ENCODE results near the gene DDHD1. TPM values are rescaled to one million over a fixed set of nuclear protein-coding genes. Genes with fewer than 3 reads are reported as not detected.
"Not testable (repeated sequence)": the region's sequence is repeated elsewhere in the genome, so short reads cannot be mapped to it uniquely, and the experiment has no call there.

Gene DDHD1
- polyA plus RNA-seq (2012; ENCODE audit: insufficient read depth, insufficient read length) = 8.3 TPM

DNA sequence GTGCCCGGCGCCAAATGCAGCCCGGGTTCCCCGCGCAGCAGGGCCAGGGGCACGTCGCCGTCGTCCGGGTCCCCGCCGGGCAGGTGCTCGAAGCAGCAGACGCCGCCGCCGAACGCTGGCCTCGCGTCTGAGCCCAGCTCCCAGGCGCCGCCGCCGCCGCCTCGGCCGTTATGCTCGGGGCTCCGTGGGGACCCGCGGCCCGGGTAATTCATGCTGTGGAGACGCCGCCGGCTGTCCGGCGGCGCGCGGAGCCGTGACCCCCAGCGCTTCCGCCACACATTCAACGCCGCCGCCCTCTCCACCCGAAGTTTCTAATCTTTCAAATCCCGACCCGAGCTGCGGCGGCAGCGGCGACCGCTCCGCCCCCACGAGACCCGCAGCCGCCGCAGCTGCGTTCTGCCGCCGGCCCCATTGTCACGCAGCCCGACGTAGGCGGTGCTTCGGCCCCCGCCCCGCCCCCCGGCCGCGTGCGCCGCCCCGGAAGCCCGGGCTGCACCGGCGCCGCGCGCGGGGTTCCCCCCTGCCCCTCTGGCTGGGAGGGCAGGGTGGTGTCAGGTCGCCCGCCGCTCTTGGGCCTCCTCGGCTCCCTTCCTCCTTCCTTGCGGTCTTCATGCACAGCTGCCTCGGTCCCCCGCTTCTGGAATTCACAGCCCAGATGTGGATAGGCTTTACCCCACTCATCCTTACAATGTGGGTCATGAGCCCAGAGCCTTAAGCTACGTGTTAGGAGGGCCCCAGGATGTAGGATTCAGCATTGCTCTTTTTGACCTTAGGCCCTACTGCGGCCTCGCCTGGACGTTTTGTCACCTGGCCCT is at the start of gene DDHD1:
Gene DDHD1 (minus strand): TSS at position 437 of the 815 bp plus-strand sequence. CDS start 225 bp downstream, at position 212.
- DNase-seq (ENCODE audit: low read depth, low spot score) = peak; percentile 71
- peak within 1 kb of the TSS; percentile 70 for H3K4me3 ChIP-seq (ENCODE audit: low read length)

DNA sequence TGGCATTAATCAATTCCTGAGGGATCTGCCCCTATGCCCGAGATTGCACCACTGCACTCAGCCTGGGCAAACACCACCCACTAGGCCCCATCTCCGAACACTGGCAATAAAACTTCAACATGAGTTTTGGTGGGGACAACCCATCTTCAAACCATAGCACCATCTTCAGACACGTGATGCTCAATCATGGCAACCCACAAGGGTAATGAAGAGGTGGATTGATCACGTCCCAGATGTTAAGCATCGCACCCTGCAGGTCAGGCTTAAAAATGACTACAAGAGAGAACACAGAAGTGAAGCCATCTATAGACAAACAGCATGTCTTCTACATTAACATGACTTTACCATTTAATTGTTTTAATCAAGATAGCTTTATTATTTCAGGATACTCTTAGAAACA is 42.8 kb upstream of the DDHD1 start:
- DNase-seq (ENCODE audit: low read depth, low spot score) = no peak
- H3K4me3 ChIP-seq (ENCODE audit: low read length) = no peak overlapping the region

DNA sequence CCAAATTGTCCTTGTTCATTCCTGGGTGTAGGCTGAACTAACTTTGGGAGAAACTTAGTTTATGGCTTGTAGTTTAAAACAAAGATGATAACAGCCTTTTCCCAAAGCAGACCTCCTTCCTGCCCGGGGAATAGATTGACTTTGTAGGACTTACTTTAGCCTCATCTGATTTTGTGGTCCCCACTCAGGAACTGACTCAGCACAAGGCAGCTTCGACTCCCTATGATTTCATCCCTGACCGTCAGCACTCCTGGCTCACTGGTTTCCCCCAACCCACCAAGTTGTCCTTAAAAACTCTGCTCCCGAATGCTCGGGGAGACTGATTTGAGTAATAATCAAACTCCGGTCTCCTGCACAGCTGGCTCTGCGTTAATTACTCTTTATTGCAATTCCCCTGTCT is 40.1 kb upstream of the DDHD1 start:
- no peak overlapping the region for H3K4me3 ChIP-seq (ENCODE audit: low read length)
- DNase-seq (ENCODE audit: low read depth, low spot score) = no peak

GRCh38 chr14:53192052-53192760 is 39.1 kb upstream of the DDHD1 start:
- no peak for DNase-seq (ENCODE audit: low read depth, low spot score)
- no peak overlapping the region for H3K4me3 ChIP-seq (ENCODE audit: low read length)

GRCh38 chr14:53190938-53191337 is 37.8 kb upstream of the DDHD1 start:
- H3K4me3 ChIP-seq (ENCODE audit: low read length) = no peak overlapping the region
- DNase-seq (ENCODE audit: low read depth, low spot score) = no peak

GRCh38 chr14:53187921-53188463 is 34.9 kb upstream of the DDHD1 start:
- H3K4me3 ChIP-seq (ENCODE audit: low read length) = no peak overlapping the region
- no peak for DNase-seq (ENCODE audit: low read depth, low spot score)

DNA sequence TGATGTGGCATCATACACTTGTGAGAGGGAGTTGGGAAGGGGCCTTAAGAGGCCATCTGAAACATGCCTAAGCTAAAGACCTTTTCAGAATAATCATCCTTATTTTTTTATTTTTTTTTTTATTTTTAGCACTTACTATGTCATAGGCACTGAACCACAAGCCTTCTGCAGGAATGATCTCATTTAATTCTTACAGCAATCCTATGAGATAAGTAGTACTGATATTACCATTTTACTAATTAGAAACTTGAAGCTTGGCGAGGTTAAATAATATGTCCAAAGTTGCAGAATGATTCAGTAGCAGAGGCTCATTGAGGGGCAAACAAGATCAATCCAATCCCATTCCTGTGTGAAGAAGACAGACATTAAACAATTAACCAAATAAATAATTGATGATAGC is 33.4 kb upstream of the DDHD1 start:
- no peak overlapping the region for H3K4me3 ChIP-seq (ENCODE audit: low read length)
- DNase-seq (ENCODE audit: low read depth, low spot score) = no peak

GRCh38 chr14:53183611-53184010 is 30.5 kb upstream of the DDHD1 start:
- H3K4me3 ChIP-seq (ENCODE audit: low read length) = no peak overlapping the region
- DNase-seq (ENCODE audit: low read depth, low spot score) = peak; percentile 10

DNA sequence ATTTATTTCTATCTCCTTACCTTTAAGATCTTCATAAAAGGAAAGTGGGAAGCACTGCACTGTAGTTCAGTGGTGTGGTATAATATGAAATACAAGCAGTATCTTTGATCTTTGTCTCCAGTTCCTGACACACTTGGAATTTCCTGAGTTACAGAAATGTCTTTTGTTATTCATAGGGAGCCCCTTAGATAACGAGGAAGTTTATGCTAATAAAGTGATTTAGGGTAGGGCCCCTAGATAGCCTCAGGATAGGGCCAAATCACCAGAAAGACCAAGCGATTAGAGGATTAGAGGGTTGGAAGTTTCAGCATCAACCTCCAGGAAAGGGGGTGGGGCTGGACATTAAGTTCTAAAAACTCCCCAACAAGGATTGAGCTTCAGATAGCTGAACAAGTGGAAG is 29.9 kb upstream of the DDHD1 start:
- H3K4me3 ChIP-seq (ENCODE audit: low read length) = no peak overlapping the region
- DNase-seq (ENCODE audit: low read depth, low spot score) = no peak

GRCh38 chr14:53181463-53182081 is 28.4 kb upstream of the DDHD1 start:
- not testable (repeated sequence) for H3K4me3 ChIP-seq (ENCODE audit: low read length); DNase-seq (ENCODE audit: low read depth, low spot score)

DNA sequence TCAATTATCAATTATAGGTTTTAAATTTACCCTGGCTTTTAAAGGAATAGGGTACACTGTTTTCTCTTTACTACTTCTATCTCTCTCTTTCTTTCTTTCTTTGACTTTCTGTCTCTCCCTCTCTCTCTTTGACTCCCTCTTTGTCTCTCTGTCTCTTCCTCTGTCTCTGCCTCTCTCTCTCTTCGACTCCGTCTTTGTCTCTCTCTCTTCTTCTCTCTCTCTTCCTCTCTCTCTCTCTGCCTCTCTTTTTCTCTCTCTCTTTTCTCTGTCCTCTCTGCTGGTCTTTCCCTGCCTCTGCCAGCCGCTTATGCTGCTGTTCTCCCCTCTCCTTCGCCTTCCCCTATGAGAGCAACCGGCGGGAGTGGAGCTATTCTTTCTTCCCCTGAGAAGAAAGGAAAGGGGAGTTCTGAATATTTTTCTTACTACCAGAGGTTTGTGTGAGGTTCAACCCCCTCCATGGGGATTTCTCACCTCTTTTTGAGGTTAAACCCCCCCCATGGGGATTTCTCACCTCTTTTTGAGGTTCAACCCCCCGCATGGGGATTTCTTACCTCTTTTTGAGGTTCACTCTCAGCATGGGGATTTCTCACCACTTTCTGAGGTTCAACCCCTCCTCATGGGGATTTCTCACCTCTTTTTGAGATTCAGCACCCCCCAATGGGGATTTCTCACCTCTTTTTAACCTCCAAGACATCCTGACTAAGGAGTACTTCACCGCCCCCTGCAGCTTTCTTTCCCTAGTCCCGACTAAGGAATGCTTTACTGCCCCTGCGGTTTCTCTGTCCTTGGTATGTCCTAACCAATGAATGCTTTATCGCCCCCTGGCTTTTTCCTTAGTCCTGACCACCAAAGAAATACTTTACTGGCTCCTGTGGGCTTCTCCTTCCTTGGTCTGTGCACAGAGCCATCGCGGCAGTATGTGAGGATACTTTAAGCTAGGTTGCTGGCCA is 27.4 kb upstream of the DDHD1 start:
- DNase-seq (ENCODE audit: low read depth, low spot score) = peak; percentile 6
- no peak overlapping the region for H3K4me3 ChIP-seq (ENCODE audit: low read length)

DNA sequence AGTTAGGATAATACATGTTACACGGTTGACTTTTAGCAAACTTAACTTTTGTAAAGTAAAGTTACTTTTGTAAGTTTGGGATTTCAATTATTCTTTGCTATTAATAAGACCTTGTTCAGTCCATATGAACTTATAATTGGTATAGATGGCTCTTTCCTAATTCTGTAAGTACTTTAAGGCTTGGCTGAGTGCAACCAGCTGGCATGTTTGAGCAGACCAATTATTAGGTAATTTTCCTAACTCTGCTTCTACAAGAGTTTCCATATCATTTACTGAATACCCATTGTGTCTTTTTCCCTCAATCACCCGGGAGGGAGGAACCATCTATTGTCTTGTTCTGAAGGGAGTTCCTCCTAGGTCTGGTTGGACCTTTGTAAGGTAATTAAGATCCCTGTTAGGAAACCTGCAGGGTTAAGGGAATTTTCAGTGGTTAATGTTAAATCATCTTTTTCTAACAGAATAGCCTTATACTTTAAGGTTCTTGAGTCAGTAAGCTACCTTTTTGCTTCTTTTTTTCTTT is 26.4 kb upstream of the DDHD1 start:
- not testable (repeated sequence) for H3K4me3 ChIP-seq (ENCODE audit: low read length); DNase-seq (ENCODE audit: low read depth, low spot score)

DNA sequence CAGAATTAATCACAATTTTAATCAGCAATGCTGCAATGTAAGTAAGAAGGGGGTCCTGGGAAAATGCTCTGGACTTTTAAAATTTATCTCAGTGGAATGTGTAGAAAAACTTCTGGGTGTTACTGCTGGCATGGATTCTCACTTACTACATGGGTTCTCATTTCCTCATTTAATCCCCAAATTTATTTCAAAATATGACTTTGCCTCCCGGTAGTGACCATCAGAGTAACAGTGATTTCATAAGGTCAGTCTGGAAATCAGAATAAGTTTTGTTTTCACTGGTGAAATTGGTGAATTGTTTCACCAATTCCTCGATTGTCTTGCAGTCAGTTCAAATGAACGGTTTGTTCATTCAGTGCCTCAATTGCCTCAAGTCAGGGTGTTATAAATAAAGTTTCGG is 22.3 kb upstream of the DDHD1 start:
- no peak for DNase-seq (ENCODE audit: low read depth, low spot score)

DNA sequence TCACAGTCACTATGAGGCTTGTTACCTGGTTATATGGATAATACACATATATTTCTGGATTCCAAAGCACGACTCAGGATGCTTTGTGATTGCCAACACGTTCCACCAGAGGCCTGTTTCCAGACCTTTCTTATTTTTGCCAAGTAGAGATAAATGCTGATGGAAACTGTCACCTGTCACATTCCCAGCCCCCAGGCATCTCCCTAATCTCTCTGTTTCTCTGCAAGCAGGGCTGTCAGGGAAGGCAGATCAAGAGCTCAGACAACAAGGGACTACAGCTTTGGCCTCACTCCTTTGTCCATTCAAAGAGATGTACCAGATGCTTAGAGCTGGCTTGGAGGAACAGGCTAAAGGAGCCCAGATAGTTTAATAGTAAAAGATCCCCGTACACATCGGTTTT is 21.8 kb upstream of the DDHD1 start:
- H3K4me3 ChIP-seq (ENCODE audit: low read length) = no peak overlapping the region
- no peak for DNase-seq (ENCODE audit: low read depth, low spot score)

More for the DNA sequence above, 22.3 kb upstream of the DDHD1 start:
- no peak overlapping the region for H3K4me3 ChIP-seq (ENCODE audit: low read length)

GRCh38 chr14:53168786-53169185 is 15.7 kb upstream of the DDHD1 start:
- DNase-seq (ENCODE audit: low read depth, low spot score) = no peak
- no peak overlapping the region for H3K4me3 ChIP-seq (ENCODE audit: low read length)

DNA sequence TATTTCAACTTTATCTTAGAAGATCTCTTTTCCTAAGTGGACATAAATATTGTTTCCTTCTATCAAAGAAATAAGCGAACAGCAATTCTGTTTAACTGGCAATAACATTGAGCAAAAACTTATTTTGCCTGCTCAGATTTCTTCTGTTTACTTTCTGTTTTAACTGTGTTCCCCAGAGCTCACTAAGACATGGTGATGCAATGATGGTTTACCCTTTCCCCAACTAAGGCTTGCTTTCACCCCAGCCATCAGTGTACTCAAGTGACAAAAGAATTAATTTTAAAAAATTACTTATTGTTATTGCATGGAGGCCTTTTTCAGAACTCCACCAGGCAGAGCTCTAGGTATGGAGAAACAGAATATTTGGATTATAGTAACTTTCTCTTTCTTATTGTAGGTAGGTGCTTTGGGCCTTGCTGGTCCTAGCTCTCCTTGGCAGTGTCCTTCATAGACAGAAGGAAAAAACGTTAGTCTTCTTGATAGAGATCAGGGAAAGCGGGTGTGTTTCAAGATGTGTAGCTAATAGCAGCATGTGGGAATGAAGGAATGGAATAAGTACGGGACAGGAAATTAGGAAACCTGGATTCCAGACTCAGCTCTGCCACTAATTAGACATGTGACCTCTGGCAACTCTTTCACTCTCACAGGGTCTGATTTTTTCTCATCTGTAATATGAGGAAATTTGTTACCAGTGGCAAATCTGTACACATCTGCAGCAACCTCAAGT is 14.6 kb upstream of the DDHD1 start:
- no peak for DNase-seq (ENCODE audit: low read depth, low spot score)
- H3K4me3 ChIP-seq (ENCODE audit: low read length) = no peak overlapping the region

DNA sequence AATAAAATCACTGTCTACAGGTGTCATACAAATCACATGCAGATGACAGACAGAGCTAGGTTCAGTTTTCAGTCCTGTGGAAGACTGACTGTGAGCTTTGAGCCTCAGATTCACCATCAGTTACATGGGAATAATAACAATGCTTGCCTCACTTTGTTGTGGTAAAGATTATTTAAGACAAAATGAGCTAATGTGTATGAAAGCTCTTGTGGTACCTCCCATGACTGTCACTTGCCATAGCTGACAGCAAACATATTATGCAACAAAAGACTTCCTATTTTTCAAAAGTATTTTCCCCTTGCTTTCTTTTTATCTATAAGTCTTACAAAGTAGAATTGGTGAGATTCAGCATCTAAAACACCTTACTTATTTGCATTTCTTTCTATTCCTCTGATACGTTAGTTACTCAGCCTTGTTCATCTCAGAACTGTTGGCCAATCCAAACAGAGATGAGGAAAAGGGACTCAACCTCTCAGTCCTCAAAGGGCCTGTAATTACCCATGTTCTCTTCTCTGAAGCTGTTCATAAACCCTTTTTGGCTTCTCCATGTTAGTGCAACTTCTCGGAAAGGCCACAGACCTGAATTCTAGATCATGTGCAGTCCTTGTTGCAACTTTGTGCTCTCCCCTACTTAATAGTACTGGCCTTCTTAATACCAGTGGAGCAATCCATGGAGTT is 8.8 kb upstream of the DDHD1 start:
- DNase-seq (ENCODE audit: low read depth, low spot score) = no peak
- H3K4me3 ChIP-seq (ENCODE audit: low read length) = no peak overlapping the region
